GM18499 (cell line): Measurements from ENCODE around the gene NPS.

ENCODE experiments used
- ATAC-seq: cut with Tn5 transposase; IDR thresholded peaks from one replicate; pipeline ENCODE4 v1.9.1; 2021; ENCODE audit warnings: moderate number of reproducible peaks; ENCODE audit not compliant: insufficient read depth, unreplicated experiment

The NPS gene, protein sequence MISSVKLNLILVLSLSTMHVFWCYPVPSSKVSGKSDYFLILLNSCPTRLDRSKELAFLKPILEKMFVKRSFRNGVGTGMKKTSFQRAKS

DNA sequence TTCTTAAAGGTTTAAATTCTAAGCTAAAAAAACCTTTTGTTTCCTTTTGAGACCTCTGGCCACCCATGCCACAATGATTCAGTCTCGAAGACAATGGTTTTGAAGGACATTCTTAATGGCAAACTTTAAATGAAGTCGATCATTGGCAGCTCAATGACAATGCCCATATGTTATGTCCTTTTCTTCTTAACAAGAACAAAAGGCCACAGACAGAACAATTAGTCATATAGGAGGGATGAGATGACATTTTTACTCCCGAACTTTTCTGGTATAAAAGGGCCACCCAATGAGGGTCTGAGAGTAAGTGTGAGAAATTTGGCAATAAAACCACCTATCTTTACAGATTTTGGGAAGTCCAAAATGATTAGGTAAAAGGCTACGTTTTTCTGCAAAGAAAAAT, at the start of gene NPS:
NPS (plus strand) TSS at position 301 of the 400 bp plus-strand sequence; CDS start at position 361, 60 bp downstream.
- no peak for ATAC-seq

DNA sequence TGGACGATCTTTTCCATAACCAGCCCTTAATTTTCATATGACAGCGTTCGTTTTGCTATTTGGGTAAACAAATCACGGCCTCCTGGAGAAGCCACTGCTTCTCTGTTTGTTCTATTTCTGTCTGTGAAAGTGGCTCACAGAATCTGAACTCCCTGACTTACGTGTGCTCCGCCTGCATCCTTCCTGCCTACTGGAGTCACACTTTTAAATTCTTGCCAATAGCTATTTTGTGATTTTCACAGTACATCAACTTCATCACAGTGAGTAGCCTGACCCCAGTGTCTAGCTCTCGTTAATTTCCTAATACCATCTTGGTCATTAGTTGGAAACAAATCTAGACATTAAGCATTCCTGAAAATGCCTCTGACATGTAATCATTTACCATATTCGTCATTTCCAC, 49.0 kb upstream of the NPS start:
- no peak for ATAC-seq

DNA sequence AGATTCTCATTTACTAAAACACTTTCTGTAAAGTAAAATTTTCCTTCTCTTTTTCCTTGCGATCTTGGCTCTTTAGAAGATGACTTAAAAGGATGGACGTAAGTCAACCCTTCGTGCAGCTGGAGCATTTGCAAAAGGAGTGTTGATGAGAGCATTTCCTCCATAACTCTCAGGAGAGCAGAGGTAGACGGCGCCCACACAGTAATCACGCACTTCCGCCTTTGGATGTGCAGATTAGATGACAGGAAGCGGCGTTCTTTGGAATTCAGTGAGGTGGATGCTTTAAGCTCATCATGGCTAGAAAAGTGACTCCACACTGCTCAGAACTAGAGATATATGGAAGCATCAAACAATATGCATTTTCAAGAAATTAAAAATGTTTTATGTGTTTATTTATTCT, 43.0 kb upstream of the NPS start:
- no peak for ATAC-seq

DNA sequence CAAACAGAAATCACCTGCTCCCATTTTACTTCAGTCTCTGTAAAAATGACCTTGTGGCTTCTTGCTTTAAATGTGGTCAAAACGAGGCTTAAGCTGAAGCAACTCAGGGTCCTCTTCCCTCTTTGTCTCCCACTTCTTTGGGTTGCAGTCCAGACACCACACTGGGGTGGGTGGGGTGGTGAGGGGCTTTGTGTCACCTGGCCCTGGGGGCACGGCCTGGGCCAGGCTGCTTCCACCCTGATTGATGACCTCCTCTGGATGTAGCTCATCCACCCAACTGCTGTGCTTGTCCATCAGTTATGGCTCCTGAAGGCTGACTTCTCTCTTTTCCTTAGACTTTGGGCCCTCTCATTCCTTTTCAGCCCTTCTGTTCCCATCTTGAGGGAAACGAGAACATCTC, 26.8 kb upstream of the NPS start:
- no peak for ATAC-seq

DNA sequence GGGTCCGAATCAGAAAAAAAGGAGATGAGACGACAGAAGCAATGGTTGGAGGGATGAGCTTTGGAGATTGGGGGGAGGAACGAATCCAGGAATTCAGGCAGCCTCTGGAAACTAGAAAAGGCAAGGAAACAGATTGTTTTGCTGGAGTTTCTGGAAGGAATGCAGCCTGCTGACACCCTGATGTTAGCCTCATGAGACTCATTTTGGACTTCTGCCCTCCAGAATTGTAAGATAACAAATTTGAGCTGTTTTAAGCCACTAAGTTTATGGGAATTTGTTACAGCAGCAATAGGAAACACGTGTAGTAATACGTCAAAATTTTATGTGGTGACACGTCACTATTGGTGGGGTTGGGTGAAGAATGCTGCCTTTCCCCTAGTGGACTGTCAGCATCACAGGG, 25.6 kb upstream of the NPS start:
- ATAC-seq = no peak

DNA sequence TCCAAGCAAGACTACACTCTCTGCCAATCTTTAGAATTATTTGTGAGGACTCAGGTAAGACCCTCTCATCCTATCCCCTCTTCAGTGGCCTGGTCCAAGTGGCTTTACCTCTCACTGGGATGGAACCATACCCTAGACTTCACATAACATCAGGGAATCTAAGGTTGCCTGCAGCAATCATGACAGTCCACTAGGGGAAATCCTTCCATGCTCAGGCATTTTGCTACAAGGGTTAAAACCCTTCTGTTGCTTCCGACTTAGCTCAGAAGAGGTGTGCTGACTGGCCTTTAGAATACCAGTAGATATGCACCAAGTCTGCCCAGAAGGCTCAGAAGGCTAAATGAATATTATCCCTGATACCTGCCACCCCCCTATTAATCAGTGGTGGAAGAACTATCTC, 24.9 kb upstream of the NPS start:
- no peak for ATAC-seq

DNA sequence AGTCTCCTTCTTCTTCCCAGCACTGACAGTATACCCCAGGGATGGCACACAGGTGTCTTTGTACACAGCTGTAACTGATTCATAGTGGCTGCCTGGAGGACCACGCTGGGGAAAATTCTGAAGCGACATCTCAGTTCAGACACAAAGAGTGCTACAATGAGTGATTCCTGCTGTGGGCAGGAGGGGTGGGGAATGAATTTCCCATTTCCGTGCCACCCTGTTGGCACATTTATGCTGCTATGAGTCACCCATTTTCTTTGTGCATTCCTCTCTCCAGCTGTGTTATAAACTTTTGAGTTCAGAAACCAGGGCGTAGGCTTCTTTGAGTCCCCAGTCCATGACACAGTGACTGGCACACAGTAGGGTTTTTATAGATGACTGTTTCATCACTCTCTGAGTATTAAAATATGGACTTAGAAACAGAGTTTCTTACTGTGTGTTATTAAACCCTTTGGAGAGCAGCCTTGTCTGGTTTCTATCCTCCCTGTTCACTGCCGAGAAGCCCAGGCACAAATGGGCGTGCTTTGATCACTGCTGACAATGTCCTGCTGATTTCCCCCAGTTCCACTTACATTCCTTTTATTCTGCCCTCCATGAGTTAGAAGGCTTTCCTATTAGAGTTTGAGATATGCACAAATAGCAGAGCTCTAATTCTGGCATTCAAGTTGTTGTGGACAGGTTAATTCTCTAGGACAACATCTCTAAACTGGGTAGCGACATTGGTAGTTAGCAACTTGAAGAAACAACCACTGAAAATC, 24.0 kb upstream of the NPS start:
- ATAC-seq = no peak

DNA sequence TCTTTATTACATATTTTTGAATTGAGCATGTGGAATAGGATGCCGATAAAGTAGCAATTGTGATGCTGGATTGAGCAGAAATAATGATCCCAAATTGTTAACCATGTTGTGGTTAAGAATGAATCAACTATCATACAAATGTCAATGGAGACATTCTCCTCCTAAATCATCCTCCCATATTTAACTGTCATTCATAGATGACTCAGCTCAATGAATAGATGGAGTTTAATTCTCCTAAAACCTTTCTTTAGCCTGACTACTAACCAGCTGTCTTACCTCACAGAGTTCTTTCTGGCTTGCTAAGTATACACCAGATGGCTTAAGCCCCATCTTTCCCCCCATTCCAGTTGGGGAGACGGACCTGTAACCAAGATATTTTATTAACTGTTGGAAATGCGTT, 23.4 kb upstream of the NPS start:
- no peak for ATAC-seq

DNA sequence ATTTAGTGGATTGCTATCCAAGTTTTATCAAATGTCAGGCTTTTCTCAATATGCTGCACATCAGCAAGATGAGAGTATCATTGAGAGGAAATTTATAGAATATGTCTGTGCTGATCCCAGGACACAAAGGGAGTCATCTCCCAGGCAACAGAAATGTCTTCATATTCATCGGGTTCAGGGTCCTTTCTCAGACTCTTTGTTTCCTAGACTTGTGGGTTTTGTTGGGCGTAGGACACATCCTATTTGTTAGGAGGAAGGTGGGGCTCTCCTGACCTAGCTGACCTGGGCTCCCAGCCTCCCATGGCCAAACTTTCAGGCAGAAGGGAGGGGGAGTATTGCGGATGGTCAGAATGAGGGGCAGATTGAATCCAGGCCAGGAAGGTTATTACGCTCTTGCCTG, 22.9 kb upstream of the NPS start:
- no peak for ATAC-seq

DNA sequence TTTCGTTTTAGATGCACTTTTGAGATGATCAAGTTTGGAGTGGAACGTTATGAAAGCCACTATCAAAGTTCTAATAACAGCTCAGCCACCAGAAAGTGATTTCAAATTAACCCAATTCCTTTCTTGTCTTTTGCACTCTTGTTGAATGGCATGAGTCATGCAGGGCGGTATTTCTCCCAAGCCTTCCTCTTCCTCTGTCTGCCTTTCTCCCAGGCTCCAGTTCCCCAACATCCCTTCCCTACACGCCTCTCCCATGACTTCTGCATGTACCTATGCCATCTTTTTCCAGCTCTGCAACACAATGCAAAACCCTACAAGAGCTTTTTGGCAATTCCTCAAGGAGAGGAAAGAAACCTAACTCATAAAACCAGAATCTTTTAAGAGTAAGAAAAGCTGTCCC, 21.8 kb upstream of the NPS start:
- no peak for ATAC-seq

DNA sequence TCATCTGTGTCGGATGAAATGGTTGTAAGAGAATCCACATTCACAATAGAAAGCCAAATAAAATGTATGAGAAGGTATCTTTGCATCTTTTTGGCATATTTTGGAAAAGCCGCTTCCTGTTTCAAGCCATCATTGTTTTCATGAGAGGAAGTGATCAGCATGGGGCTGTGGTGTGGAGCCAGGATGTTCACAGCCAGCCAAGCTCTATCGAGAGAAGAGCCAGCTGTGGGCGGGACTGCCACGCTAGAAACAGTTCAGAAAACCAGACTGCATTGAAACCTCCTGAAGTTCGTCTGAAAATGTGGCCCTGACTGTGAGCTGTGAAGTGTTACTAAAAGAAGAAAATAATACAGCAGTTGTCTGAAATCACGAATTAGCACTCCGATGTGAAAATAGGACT, 21.2 kb upstream of the NPS start:
- ATAC-seq = no peak

DNA sequence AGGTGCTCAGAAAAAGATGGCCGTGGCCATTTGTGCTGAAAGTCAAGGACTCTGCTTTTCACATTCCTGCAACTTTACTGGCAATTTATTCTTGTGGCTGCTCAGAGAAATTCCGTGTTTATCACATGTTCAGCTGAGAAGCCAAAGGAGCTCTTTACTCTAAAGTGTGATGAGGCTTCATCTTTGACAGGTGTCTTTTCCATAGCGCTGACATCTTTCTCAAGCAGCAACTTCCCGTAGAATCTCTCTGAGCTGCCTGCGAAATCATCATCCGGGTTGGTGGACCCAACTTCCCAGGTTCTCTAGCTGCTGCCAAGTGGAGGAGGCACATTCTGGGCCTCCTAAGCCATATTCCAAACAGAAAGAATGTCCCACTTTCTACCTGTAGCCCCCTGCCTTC, 16.9 kb upstream of the NPS start:
- no peak for ATAC-seq

DNA sequence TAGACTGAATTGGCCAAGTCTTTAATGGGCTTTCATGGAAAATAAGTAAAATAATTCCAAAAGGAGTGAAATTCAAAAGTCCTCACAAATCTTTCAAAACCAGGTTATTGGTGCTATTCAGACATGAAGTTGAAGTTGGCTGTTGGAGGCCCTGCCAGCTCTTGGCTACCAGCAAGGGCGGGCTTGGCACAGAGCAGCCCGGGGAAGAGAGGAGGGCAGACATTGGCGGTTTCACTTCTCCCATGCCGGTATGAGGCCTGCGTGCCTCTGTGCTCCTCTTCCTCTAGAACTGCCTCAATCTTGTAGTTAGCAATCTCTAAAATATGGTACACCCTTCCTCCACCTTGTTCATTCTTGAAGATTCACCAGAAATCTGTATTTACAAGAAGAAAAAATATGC, 16.4 kb upstream of the NPS start:
- ATAC-seq = no peak

DNA sequence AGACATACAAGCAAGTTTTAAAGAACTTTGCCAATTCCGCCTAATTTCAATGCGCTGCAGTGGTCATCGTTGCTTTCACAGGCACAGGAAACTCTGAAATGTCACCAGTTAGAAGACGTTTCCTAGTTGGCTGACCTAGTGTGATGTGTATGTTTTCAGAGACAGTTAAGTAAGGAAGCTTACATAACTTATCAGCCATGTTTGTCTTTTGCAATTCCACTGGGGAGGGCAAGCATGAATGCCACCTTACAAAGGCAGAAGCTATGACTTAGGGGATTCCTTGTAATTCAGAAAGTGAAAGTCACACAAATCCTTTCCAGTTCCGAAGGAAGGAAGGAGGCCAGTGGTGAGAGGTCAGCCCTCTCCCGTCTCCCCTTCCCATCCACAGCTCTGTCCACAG, 15.0 kb upstream of the NPS start:
- no peak for ATAC-seq

DNA sequence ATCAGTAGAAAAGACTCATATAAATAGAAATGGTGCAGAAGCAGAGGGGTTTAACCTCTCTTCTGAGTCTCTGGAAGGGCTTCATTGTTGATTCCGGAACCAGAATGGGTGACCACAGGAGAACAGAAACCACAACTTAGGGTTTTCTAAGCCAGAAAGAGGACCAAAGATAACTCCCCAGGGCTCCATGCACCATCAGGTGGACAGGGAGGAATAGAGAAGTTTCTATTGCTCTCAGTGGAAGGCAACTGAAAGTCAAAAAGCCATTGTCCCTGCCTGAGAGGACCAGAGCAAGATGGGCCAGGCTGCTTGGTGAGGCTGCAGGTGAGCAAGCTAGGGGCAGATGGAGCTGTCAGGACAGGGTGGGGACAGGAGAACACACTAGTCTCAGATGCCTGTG, 14.6 kb upstream of the NPS start:
- no peak for ATAC-seq

DNA sequence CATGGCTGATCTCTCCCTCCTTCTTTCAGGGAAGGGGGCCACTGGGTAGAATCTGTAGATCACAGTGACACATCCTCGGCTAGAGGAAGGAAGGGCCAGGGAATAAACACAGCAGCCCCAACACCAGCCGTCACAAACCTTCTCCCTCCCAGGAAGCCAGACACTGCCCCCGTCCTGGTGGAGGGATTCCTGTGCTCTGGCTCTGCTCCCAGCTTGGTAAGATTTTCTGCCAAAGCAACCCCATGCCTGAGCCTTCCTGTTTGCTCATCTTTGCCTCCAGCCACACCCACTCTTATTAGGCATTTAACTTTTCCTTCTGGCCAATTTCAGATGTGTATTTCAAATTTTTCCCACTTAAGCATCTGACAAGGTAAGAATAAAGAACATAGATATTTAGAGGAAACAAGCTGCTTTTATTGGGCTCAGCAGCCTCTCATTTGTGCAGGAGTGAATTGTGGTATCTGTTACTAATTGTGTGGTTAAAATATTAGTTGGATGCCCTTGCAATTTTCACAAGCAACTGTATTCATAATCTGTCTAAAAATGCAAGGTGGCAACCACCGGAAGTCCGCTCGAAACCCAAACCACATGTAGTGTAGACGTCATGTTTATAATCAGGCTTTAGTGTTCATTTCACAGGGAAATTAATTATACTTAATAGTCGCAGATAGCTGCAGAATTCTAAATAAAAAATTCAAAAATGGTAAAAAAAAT, 13.2 kb upstream of the NPS start:
- ATAC-seq = no peak

DNA sequence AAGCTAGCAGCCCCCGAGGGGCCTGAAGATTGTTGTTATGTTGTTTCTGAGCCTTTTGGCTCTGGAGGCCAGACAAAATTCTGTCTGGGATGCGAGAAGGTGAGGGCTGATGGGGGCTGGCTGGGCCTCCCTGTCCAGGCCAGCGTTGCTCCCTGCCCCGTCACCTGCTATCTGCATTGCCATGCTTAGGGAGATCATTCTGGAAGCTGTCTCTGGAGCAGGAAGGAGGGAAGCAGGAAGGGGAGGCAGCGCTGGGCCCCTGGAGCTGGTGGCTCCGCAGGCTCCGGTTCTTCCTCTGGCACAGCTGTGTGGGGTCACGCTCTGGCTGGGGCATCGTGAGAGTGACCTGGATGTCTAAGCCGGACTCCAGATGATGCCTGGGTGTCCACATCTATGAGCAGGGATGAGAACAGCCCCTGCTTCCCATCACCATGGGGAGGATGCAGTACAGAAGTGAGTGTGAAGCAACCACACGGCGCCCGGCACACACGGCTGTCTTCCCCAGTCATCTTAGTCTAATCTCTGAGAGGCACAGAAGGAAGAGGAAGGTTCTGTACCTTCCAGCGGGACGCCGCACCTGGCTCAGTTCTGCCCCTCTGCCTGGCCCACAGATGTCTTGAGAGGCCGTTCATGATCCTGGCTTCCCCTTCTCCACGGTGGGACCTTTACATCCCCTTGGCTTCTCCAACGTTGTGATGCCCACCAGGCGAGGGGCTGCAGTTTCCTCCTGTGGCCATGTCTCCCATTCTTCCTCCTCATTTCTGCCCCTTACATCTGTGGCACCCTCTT, 11.9 kb upstream of the NPS start:
- no peak for ATAC-seq

DNA sequence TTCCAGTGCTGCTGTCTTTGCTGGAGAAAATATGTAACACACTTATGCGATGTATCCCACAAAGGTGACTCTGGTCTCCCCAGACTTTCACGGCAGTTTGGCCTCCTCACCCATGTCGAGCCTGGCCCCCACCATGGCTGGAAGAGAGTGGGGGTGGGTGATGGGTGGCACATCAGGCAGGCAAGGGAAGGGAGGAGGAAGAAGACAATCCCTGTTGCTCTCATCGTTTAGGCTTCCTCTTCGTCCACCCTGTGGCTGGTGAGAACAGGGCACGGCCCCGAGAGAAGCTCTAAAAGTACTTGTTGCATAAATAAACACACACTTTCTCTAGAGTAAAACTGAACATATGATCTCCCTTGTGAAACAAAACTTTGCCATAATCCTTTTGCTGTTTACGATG, 11.2 kb upstream of the NPS start:
- ATAC-seq = no peak

DNA sequence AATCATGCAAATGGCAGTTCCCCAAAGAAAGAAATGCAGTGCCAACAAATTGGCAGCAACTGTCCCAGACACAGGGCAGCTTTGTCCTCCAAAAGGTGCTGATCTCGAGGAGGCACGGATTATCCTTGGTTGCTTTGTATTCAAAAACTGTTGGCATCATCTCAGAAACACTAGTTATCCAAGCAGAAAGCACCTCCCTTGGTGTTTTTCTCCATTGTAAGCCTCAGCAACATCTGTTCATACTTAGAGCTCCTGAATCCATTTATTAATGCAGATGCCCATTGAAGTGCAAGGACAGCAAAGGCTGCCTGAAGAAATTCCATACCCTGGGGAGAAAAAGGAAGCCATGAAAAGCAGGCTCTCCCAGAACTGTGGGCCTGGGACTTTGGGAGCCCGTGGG, 1.1 kb upstream of the NPS start:
- ATAC-seq = no peak

DNA sequence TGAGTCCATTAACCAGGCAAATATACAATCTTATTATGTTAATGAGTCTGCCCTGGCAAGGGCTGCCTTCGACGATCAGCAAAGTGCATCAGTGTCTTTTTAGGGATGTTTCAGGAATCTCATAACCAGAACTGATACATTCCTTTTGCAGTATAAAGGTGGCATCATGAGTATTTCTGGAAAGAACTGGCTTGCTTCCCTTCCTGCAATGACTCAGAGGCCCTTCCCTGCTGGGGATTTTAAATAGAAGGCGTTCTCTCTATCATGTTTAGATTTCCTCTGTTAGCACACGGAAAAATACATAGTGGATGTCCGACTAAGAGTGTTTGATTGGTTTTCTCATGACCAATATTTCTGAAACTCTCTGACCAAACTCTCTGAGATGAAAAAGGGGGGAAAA, 1.8 kb downstream of the NPS start:
- no peak for ATAC-seq

DNA sequence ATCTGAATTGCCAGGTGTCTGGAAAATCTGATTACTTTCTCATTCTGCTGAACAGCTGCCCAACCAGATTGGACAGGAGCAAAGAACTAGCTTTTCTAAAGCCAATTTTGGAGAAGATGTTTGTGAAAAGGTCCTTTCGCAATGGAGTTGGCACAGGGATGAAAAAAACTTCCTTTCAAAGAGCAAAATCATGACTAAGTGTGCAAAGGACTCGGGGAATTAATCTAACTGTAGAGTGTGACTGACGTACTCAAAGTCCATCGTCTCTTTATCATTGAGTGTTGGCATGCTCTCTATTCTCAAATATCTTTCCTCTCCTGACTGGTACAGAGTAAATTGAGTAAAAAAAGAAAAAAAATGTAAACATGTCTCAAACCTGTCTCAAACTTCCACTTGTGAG, 3.3 kb downstream of the NPS start:
- no peak for ATAC-seq
